Panc1 (cell line): ENCODE measurements around the gene CREB5.

Experiments used
- POLR2AphosphoS5 ChIP-seq: IDR thresholded peaks from 2 replicates; pipeline ENCODE4 v1.6.1; 2012; ENCODE audit warnings: mild to moderate bottlenecking, low read depth, low read length, moderate library complexity
- TF ChIP-seq, protein P1 (sequence below): fragments of 450-650 bp; IDR thresholded peaks from 2 replicates; pipeline ENCODE4 v1.5.1; 2017; ENCODE audit warnings: mild to moderate bottlenecking

- TF ChIP-seq, protein P1, sequence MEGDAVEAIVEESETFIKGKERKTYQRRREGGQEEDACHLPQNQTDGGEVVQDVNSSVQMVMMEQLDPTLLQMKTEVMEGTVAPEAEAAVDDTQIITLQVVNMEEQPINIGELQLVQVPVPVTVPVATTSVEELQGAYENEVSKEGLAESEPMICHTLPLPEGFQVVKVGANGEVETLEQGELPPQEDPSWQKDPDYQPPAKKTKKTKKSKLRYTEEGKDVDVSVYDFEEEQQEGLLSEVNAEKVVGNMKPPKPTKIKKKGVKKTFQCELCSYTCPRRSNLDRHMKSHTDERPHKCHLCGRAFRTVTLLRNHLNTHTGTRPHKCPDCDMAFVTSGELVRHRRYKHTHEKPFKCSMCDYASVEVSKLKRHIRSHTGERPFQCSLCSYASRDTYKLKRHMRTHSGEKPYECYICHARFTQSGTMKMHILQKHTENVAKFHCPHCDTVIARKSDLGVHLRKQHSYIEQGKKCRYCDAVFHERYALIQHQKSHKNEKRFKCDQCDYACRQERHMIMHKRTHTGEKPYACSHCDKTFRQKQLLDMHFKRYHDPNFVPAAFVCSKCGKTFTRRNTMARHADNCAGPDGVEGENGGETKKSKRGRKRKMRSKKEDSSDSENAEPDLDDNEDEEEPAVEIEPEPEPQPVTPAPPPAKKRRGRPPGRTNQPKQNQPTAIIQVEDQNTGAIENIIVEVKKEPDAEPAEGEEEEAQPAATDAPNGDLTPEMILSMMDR = no peak
- no peak for TF ChIP-seq POLR2AphosphoS5
Observed at GRCh38 chr7:28591041-28591674, 178.8 kb downstream of the CREB5 start.
